Duodenal mucosa (tissue), 2 donors: ENCODE data around the gene TUBA1A.
A peak's percentile ranks its signal among the peaks of the same experiment; 100 is the strongest.
"Not testable (repeated sequence)": the region's sequence is repeated elsewhere in the genome, so short reads cannot be mapped to it uniquely, and the experiment has no call there.

Experiments used
- H3K27ac ChIP-seq: one replicate; pipeline ENCODE4 v1.7.0; 2013; ENCODE audit warnings: low read depth, low read length
- H3K27me3 ChIP-seq, 2 donors: one replicate each; pipeline ENCODE4 v1.7.0; 2013; ENCODE audit warnings: low read length in 2 of 2, control low read depth in 1 of 2; ENCODE audit not compliant: insufficient read depth in 2 of 2, control insufficient read depth in 1 of 2
- H3K36me3 ChIP-seq, 2 donors: one replicate each; pipeline ENCODE4 v1.7.0; 2013; ENCODE audit warnings: low read length in 2 of 2, control low read depth in 1 of 2; ENCODE audit not compliant: insufficient read depth in 2 of 2, control insufficient read depth in 1 of 2
- H3K4me1 ChIP-seq, 2 donors: one replicate each; pipeline ENCODE4 v1.7.0; 2013; ENCODE audit warnings: low read length in 2 of 2, control low read depth in 1 of 2; ENCODE audit not compliant: insufficient read depth in 2 of 2, control insufficient read depth in 1 of 2
- H3K4me3 ChIP-seq, 2 donors: one replicate each; pipeline ENCODE4 v1.7.0; 2013; ENCODE audit warnings: low read length in 2 of 2, low read depth in 1 of 2
- H3K9ac ChIP-seq, 2 donors: one replicate each; pipeline ENCODE4 v1.7.0; 2013; ENCODE audit warnings: low read length in 2 of 2, low read depth in 1 of 2
- H3K9me3 ChIP-seq, 2 donors: one replicate each; pipeline ENCODE4 v1.7.0; 2013; ENCODE audit warnings: low read length in 2 of 2, control low read depth in 1 of 2; ENCODE audit not compliant: control insufficient read depth in 1 of 2

TUBA1A gene

GRCh38 chr12:49225576-49226166 is 36.8 kb upstream of the TUBA1A start:
- Histone ChIP-seq H3K27me3 (no peaks in the 10 kb centered on the region), H3K27ac (no peak overlapping the region), H3K9ac (no peak overlapping the region), H3K4me3 (no peak overlapping the region), H3K9me3 (no peaks in the 10 kb centered on the region), H3K4me1 (peaks cover 0 to 5% of the 10 kb centered on the region in 2 donors), H3K36me3 (no peaks in the 10 kb centered on the region)

GRCh38 chr12:49223590-49224369 is 34.9 kb upstream of the TUBA1A start:
- Histone ChIP-seq H3K27ac (no peak overlapping the region), H3K9ac (no peak overlapping the region), H3K36me3 (no peaks in the 10 kb centered on the region), H3K4me3 (no peak overlapping the region), H3K27me3 (no peaks in the 10 kb centered on the region), H3K9me3 (no peaks in the 10 kb centered on the region), H3K4me1 (no peaks in the 10 kb centered on the region)

GRCh38 chr12:49223122-49223521 is 34.2 kb upstream of the TUBA1A start:
- no peaks in the 10 kb centered on the region for H3K27me3 ChIP-seq
- H3K4me3 ChIP-seq, result no peak overlapping the region
- peak overlapping the region; percentile 13 for H3K27ac ChIP-seq
- no peak overlapping the region for H3K9ac ChIP-seq
- no peaks in the 10 kb centered on the region for H3K9me3 ChIP-seq
- H3K4me1 ChIP-seq, result no peaks in the 10 kb centered on the region
- H3K36me3 ChIP-seq, result no peaks in the 10 kb centered on the region

- Histone ChIP-seq H3K36me3 (no peaks in the 10 kb centered on the region), H3K9me3 (no peaks in the 10 kb centered on the region), H3K27me3 (no peaks in the 10 kb centered on the region), H3K27ac (no peak overlapping the region), H3K4me3 (no peak overlapping the region), H3K9ac (no peak overlapping the region), H3K4me1 (no peaks in the 10 kb centered on the region)
These were observed 32.1 kb upstream of the TUBA1A start for GRCh38 chr12:49220972-49221371.

- H3K27ac ChIP-seq, result no peak overlapping the region
- no peaks in the 10 kb centered on the region for H3K27me3 ChIP-seq
- no peak overlapping the region for H3K4me3 ChIP-seq
- peaks cover 0 to 8% of the 10 kb centered on the region in 2 donors for H3K4me1 ChIP-seq
- no peaks in the 10 kb centered on the region for H3K9me3 ChIP-seq
- H3K36me3 ChIP-seq, result no peaks in the 10 kb centered on the region
- H3K9ac ChIP-seq, result no peak overlapping the region
These were observed 30.6 kb upstream of the TUBA1A start for GRCh38 chr12:49219417-49220026.

- Histone ChIP-seq H3K4me3 (no peak overlapping the region), H3K4me1 (peaks cover 0 to 8% of the 10 kb centered on the region in 2 donors), H3K27ac (no peak overlapping the region), H3K27me3 (no peaks in the 10 kb centered on the region), H3K9me3 (no peaks in the 10 kb centered on the region), H3K9ac (no peak overlapping the region), H3K36me3 (no peaks in the 10 kb centered on the region)
These were observed 23.7 kb upstream of the TUBA1A start for GRCh38 chr12:49212572-49212971.

- H3K4me1 ChIP-seq, H3K4me3 ChIP-seq, H3K9ac ChIP-seq, H3K36me3 ChIP-seq, H3K27me3 ChIP-seq, H3K27ac ChIP-seq, H3K9me3 ChIP-seq: not testable (repeated sequence)
These were observed 21.8 kb upstream of the TUBA1A start for GRCh38 chr12:49210703-49211102.

- H3K9me3 ChIP-seq, result no peaks in the 10 kb centered on the region
- H3K4me1 ChIP-seq, result no peaks in the 10 kb centered on the region
- H3K4me3 ChIP-seq, result no peak overlapping the region
- no peak overlapping the region for H3K9ac ChIP-seq
- H3K27ac ChIP-seq, result no peak overlapping the region
- no peaks in the 10 kb centered on the region for H3K27me3 ChIP-seq
- H3K36me3 ChIP-seq, result no peaks in the 10 kb centered on the region
These were observed 19.8 kb upstream of the TUBA1A start for GRCh38 chr12:49208676-49209075.

- H3K9me3 ChIP-seq, result no peaks in the 10 kb centered on the region
- H3K27me3 ChIP-seq, result no peaks in the 10 kb centered on the region
- H3K36me3 ChIP-seq, result no peaks in the 10 kb centered on the region
- H3K27ac ChIP-seq, result no peak overlapping the region
- H3K9ac ChIP-seq, result no peak overlapping the region
- H3K4me1 ChIP-seq, result no peaks in the 10 kb centered on the region
- no peak overlapping the region for H3K4me3 ChIP-seq
These were observed 19.3 kb upstream of the TUBA1A start for GRCh38 chr12:49208146-49208545.

GRCh38 chr12:49206389-49206788 is 17.5 kb upstream of the TUBA1A start:
- Histone ChIP-seq H3K27ac (no peak overlapping the region), H3K4me1 (peaks cover 7% of the 10 kb centered on the region in 2 donors), H3K36me3 (no peaks in the 10 kb centered on the region), H3K27me3 (no peaks in the 10 kb centered on the region), H3K9me3 (no peaks in the 10 kb centered on the region), H3K4me3 (no peak overlapping the region), H3K9ac (no peak overlapping the region)
